Neural crest cell (in vitro differentiated cells): ENCODE results near the gene RNF150. TPM values are rescaled to one million over a fixed set of nuclear protein-coding genes. Genes with fewer than 3 reads are reported as not detected.

Experiments
- DNase-seq: peaks from one replicate; pipeline ENCODE4 v3.0.0; 2021; ENCODE audit warnings: low read depth, mixed read lengths, low spot score
- H3K27ac Mint-ChIP-seq: one replicate; pipeline ENCODE4 v1.8.0; 2021; ENCODE audit warnings: mild to moderate bottlenecking, mixed read lengths; ENCODE audit not compliant: unreplicated experiment
- H3K27me3 Mint-ChIP-seq: 2 replicates; pipeline ENCODE4 v1.8.0; 2021; ENCODE audit warnings: low read depth, mild to moderate bottlenecking, mixed read lengths
- H3K36me3 Mint-ChIP-seq: 2 replicates; pipeline ENCODE4 v1.8.0; 2021; ENCODE audit warnings: low read depth, mild to moderate bottlenecking, mixed read lengths
- H3K4me1 Mint-ChIP-seq: 2 replicates; pipeline ENCODE4 v1.8.0; 2021; ENCODE audit warnings: mixed read lengths
- H3K4me3 Mint-ChIP-seq: one replicate; pipeline ENCODE4 v1.8.0; 2021; ENCODE audit warnings: mild to moderate bottlenecking, mixed read lengths
- H3K9me3 Mint-ChIP-seq: 2 replicates; pipeline ENCODE4 v1.8.0; 2021; ENCODE audit warnings: mixed read lengths
- total RNA-seq: library from RNA; stranded (reverse); gene quantifications from 2 replicates; pipeline ENCODE4 v1.2.1, GENCODE V29; 2021
- TF ChIP-seq, protein P1 (sequence below): fragments of 200-600 bp; sonication (generic); conservative IDR thresholded peaks from 2 replicates; pipeline ENCODE4 v1.5.0; 2021; ENCODE audit warnings: antibody characterized with exemption, mild to moderate bottlenecking

The RNF150 gene
- total RNA-seq, 1 donor from 2014 or later, result 23.3 TPM

DNA sequence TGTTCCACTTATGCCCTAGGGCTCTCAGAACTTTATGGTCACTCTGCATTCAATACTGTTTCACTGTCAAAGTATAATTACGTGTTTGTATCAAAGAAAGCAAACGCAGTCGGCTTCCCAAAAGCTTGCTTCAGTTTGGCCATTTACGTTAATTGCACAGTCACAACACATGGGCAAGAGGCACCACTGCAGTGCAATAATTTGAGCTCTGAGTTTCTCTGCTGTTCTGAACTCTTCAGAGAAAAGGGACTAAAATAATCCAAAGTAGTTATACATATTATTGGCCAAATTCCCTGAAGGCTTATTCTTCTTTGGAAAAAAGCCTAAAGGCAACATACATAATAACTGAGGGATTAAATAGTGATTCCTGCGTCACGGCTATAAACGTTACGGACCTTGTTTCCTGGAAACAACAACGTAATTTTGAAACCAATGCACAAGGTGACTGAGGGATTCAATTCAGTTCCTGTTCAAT is 51.3 kb downstream of the RNF150 start:
- H3K27me3 Mint-ChIP-seq, result no peaks in the 10 kb centered on the region
- DNase-seq, result no peak
- H3K4me1 Mint-ChIP-seq, result no peaks in the 10 kb centered on the region
- H3K4me3 Mint-ChIP-seq, result no peak overlapping the region
- peaks cover 2% of the 10 kb centered on the region for H3K9me3 Mint-ChIP-seq
- peaks cover 6% of the 10 kb centered on the region for H3K36me3 Mint-ChIP-seq
- H3K27ac Mint-ChIP-seq, result no peak overlapping the region
- TF ChIP-seq, protein P1, sequence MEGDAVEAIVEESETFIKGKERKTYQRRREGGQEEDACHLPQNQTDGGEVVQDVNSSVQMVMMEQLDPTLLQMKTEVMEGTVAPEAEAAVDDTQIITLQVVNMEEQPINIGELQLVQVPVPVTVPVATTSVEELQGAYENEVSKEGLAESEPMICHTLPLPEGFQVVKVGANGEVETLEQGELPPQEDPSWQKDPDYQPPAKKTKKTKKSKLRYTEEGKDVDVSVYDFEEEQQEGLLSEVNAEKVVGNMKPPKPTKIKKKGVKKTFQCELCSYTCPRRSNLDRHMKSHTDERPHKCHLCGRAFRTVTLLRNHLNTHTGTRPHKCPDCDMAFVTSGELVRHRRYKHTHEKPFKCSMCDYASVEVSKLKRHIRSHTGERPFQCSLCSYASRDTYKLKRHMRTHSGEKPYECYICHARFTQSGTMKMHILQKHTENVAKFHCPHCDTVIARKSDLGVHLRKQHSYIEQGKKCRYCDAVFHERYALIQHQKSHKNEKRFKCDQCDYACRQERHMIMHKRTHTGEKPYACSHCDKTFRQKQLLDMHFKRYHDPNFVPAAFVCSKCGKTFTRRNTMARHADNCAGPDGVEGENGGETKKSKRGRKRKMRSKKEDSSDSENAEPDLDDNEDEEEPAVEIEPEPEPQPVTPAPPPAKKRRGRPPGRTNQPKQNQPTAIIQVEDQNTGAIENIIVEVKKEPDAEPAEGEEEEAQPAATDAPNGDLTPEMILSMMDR, result no peak

- DNase-seq, result no peak
- H3K36me3 Mint-ChIP-seq, result peaks cover 6% of the 10 kb centered on the region
- H3K4me3 Mint-ChIP-seq, result no peak overlapping the region
- H3K27me3 Mint-ChIP-seq, result no peaks in the 10 kb centered on the region
- no peak overlapping the region for H3K27ac Mint-ChIP-seq
- peaks cover 2% of the 10 kb centered on the region for H3K9me3 Mint-ChIP-seq
- TF ChIP-seq, protein P1, result no peak
- no peaks in the 10 kb centered on the region for H3K4me1 Mint-ChIP-seq
These were observed 52.6 kb downstream of the RNF150 start for GRCh38 chr4:141080668-141081067.

DNA sequence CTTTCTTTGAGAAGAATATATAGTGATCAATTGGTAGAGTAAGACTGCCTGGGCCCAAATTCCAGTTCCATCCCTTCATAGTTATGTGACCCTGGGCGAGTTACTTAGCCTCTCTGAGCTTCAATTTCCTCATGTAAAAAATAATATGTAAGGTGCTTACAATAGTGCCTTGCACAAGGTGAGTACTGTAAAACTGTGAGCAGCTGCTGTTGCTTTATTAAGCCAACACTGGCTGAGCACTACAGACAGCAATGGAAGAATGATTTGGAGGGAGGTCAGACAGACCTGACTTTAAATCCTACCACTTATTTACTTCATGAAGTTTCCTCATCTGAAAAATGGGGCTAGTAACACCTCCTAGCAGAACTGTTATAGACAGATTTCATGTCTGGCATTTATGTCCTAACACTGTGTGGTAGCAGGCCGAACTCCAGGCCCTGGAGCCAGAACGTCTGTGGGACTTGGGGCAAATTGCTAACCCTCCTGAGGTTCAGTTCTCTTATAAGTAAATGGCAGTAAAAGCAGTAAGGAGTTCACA is 53.8 kb downstream of the RNF150 start:
- Mint-ChIP-seq H3K4me3 (no peak overlapping the region), H3K36me3 (no peaks in the 10 kb centered on the region), H3K27me3 (no peaks in the 10 kb centered on the region), H3K27ac (no peak overlapping the region), H3K4me1 (no peaks in the 10 kb centered on the region), H3K9me3 (no peaks in the 10 kb centered on the region)
- no peak for DNase-seq
- TF ChIP-seq, protein P1, result no peak

GRCh38 chr4:141078871-141079270 is 54.4 kb downstream of the RNF150 start:
- H3K4me3 Mint-ChIP-seq, result no peak overlapping the region
- H3K4me1 Mint-ChIP-seq, result no peaks in the 10 kb centered on the region
- no peak overlapping the region for H3K27ac Mint-ChIP-seq
- no peaks in the 10 kb centered on the region for H3K9me3 Mint-ChIP-seq
- DNase-seq, result no peak
- TF ChIP-seq, protein P1, result no peak
- H3K27me3 Mint-ChIP-seq, result no peaks in the 10 kb centered on the region
- no peaks in the 10 kb centered on the region for H3K36me3 Mint-ChIP-seq

DNA sequence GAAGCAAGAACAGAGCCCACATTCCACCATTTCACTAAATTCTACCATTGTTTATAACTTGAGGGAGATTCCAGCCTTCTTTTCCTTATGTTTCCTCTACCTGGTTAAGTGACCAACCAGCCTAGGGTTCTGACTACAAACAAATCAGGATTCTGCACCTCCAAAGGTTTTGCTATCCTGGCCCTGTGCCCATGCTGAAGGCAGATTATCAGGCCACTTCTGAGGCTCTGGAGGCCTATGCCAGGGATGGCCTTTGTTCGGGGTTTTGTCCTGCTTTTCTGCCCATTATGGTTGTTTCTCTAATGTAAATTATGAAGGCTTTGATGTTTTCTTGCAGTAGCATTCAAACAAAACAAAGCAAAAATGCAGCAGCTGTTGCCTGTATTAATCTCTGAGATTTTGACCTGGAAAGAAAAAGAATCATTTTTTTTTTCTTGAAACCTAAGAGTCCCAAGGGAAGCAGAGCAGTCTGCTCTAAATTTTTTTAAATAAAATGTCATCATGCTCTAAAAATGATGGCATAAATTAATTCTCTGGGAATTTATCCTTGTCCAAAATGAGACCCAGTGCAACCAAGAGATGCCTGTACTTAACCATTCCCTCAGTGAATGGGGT is 55.6 kb downstream of the RNF150 start:
- H3K9me3 Mint-ChIP-seq, result no peaks in the 10 kb centered on the region
- H3K4me1 Mint-ChIP-seq, result no peaks in the 10 kb centered on the region
- H3K36me3 Mint-ChIP-seq, result no peaks in the 10 kb centered on the region
- H3K27ac Mint-ChIP-seq, result no peak overlapping the region
- no peaks in the 10 kb centered on the region for H3K27me3 Mint-ChIP-seq
- H3K4me3 Mint-ChIP-seq, result no peak overlapping the region
- TF ChIP-seq, protein P1, result no peak
- no peak for DNase-seq
